GM19397 (cell line): Measurements from ENCODE around the gene MIGA1.
"Not testable (repeated sequence)": the region's sequence is repeated elsewhere in the genome, so short reads cannot be mapped to it uniquely, and the experiment has no call there.

Experiments used
- ATAC-seq: cut with Tn5 transposase; IDR thresholded peaks from one replicate; pipeline ENCODE4 v1.9.1; 2021; ENCODE audit warnings: mild to moderate bottlenecking, moderate library complexity; ENCODE audit not compliant: unreplicated experiment

Gene MIGA1

GRCh38 chr1:77906624-77907023, 127.2 kb downstream of the MIGA1 start:
- ATAC-seq = no peak

DNA sequence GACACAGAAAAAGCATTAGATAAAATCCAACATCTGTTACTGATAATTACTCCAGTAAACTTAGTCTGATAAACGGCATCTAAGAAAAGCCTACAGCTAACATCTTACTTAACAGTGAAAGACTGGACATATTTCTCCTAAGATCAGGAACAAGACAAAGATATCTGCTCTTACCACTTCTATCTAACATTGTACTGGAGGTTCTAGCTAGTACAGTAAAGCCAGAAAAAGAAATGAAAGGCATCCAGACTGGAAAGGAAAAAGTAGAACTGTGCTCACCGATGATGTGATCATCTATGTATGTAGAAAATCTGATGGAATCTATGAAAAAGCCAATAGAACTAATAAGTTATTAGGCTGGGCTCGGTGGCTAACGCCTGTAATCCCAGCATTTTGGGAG, 130.7 kb downstream of the MIGA1 start:
- no peak for ATAC-seq

DNA sequence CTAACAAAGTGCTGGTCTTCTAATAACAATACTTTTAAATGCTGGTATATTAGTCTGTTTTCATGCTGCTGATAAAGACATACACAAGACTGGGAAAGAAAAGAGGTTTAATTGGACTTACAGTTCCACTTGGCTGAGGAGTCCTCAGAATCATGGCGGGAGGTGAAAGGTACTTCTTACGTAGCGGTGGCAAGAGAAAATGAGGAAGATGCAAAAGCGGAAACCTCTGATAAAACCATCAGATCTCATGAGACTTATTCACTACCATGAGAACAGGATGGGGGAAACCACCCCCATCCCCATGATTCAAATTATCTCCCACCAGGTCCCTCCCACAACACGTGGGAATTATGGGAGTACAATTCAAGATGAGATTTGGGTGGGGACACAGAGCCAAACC, 139.5 kb downstream of the MIGA1 start:
- ATAC-seq = not testable (repeated sequence)

- ATAC-seq = no peak
Observed at GRCh38 chr1:77925518-77925917, 146.1 kb downstream of the MIGA1 start.

- ATAC-seq = no peak
Observed at GRCh38 chr1:77925956-77926355, 146.5 kb downstream of the MIGA1 start.

DNA sequence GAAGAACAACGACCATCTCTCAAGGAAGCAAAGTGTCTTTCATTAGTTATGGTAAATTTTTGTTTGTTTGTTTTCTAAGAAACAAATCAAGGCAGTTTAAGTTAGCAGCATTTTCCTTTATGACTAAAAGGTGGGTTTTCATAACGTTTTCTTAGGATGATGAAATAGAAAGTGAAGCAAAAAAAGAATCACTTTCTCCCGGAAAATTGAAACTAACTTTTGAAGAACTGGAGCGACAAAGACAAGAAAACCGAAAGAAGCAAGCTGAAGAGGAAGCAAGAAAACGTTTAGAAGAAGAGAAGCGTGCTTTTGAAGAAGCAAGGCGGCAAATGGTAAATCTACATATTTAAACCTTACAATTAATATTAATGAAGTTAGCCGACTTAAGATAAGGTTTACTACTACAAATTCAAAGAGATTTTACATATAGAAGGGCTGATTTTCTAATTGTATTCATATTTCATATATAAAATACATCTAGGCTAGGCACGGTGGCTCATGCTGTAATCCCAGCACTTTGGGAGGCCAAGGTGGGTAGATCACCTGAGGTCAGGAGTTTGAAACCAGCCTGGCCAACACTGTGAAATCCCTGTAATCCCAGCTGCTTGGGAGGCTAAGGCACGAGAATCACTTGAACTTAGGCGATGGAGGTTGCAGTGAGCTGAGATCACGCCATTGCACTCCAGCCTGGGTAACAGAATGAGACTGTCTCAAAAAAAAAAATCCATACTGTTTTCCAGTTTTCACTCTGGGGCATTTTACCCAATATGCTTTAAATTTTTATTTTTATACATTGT, 147.3 kb downstream of the MIGA1 start:
- ATAC-seq = no peak

DNA sequence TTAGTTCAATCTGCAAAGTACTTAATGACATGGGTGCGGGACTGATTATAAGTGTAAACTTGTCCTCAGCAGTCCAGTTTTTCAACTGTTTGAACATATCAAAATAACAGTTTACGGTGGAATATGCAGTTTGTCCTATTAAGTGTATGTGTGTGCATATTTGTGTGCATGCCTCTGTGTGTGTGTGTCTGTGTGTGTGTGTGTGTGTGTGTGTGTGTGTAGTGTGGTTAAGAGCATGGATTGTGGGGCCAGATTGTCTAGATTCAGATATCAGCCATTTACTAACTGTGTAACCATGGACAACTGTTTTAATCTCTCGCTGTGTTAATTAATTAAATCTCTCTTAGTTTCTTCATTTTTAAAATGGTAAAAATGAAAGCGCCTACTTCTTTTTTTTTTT, 148.0 kb downstream of the MIGA1 start:
- no peak for ATAC-seq
